Smooth muscle cell (in vitro differentiated cells): ENCODE results near the gene ILKAP. TPM values are rescaled to one million over a fixed set of nuclear protein-coding genes. Genes with fewer than 3 reads are reported as not detected.

ENCODE experiments used
- DNase-seq: peaks from one replicate; lab custom pipeline; 2025; ENCODE audit not compliant: unreplicated experiment; lab: John Stamatoyannopoulos, UW
- H2AFZ ChIP-seq: fragments of 200-600 bp; sonication (generic); 2 replicates; pipeline ENCODE4 v1.6.0; 2016; ENCODE audit warnings: antibody characterized with exemption, low read depth, mild to moderate bottlenecking
- H3F3A ChIP-seq: fragments of 200-600 bp; sonication (generic); 2 replicates; pipeline ENCODE4 v1.6.0; 2017; ENCODE audit warnings: antibody characterized with exemption, low read depth
- H3K27ac ChIP-seq: fragments of 200-600 bp; sonication (generic); 2 replicates; pipeline ENCODE4 v1.5.1; 2016; ENCODE audit warnings: low read depth, mild to moderate bottlenecking
- H3K27me3 ChIP-seq: fragments of 200-600 bp; sonication (generic); 2 replicates; pipeline ENCODE4 v1.6.1; 2016; ENCODE audit warnings: low read depth, mild to moderate bottlenecking
- H3K36me3 ChIP-seq: fragments of 200-600 bp; sonication (generic); 2 replicates; pipeline ENCODE4 v1.5.1; 2016; ENCODE audit warnings: low read depth
- H3K4me1 ChIP-seq: fragments of 200-600 bp; sonication (generic); 2 replicates; pipeline ENCODE4 v1.5.1; 2016; ENCODE audit warnings: low read depth
- H3K4me2 ChIP-seq: fragments of 200-600 bp; sonication (generic); 2 replicates; pipeline ENCODE4 v1.6.0; 2016; ENCODE audit warnings: mild to moderate bottlenecking
- H3K4me3 ChIP-seq: fragments of 200-600 bp; sonication (generic); 2 replicates; pipeline ENCODE4 v1.5.1; 2016; ENCODE audit warnings: mild to moderate bottlenecking
- H3K79me2 ChIP-seq: fragments of 200-600 bp; sonication (generic); 2 replicates; pipeline ENCODE4 v1.6.0; 2016; ENCODE audit warnings: low read depth, mild to moderate bottlenecking
- H3K9ac ChIP-seq: fragments of 200-600 bp; sonication (generic); 2 replicates; pipeline ENCODE4 v1.6.0; 2016; ENCODE audit warnings: low read depth
- H3K9me3 ChIP-seq: fragments of 200-600 bp; sonication (generic); replicated peaks from 2 replicates; pipeline ENCODE4 v1.5.1; 2016; ENCODE audit warnings: low read depth
- H4K20me1 ChIP-seq: fragments of 200-600 bp; sonication (generic); 2 replicates; pipeline ENCODE4 v1.6.0; 2016; ENCODE audit warnings: low read depth
- CTCF ChIP-seq: fragments of 200-600 bp; sonication (generic); IDR thresholded peaks from 2 replicates; pipeline ENCODE4 v1.5.1; 2017; ENCODE audit warnings: borderline replicate concordance, mild to moderate bottlenecking, antibody characterized with exemption; ENCODE audit not compliant: insufficient read depth, poor library complexity, severe bottlenecking
- WGBS: methylation state at CpG from one replicate; pipeline ENCODE4 v1.1.7; 2016; ENCODE audit warnings: low lambda C conversion rate; 5-methylcytosine and 5-hydroxymethylcytosine counted together
- polyA plus RNA-seq: library from polyadenylated mRNA; unstranded; fragments of >200 nt; fragmentation: Nextera tagmentation; extraction: Ambion mirVana; gene quantifications from 2 replicates; pipeline ENCODE4 v1.2.1, GENCODE V29; 2016
- total RNA-seq: library from RNA; depleted of rRNA; stranded (reverse); fragments of >200 nt; gene quantifications from 2 replicates; pipeline ENCODE4 v1.2.3, GENCODE V29; 2014

ILKAP gene
- total and polyA plus RNA-seq, 2 experiments from 2014 or later = 12.0 to 21.9 TPM

DNA sequence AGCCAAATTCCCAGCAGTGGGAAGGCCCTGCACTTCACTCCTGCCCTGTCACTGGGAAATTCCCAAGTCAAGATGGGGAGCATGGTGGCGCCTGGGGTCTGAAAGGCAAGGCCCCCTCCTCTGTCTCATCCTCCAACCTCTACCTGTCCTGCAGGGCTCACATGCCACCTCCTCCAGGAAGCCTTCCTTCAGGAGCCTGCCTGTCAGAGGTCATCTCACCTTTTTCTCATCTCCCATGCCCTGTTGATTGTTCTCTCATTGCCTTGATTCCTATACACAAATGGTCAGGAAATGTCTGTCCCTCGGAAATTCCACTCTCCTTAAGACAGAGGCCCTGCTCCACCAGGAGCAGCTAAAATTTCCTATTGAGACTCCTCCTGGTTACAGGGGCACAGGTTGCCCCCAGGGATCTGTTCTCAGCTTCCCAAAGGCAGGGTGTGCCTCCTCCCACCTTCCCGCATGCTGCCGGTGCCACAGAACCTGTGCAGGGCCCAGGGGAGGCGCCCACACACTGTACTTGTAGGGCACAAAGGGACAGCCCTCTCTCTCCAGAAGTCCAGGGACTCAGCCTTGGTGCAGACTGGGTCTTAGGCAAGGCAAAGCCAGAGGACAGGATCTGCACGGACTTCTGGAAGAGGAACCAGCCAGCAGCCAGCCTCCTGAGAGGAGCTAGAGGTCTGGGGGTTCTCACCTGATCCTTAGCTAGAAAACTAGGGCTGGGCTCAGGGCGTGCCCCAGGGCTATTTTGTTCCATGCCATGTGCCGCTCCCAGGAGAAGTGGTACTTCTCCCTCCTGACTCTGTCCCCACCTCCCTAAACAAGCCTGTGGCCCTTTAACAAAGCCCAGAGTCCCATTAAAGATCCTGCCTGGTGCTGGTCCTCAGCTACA, 23.4 kb upstream of the ILKAP start:
- 92% methylated on average over 8 of the region's 8 CpGs for WGBS
- DNase-seq = no peak
- H2AFZ ChIP-seq = no peak overlapping the region
- H3K9me3 ChIP-seq = no peaks in the 10 kb centered on the region
- no peaks in the 10 kb centered on the region for H3K4me1 ChIP-seq
- TF ChIP-seq CTCF = no peak
- H3K79me2 ChIP-seq = no peaks in the 10 kb centered on the region
- H3K4me2 ChIP-seq = no peak overlapping the region
- H3K27me3 ChIP-seq = no peaks in the 10 kb centered on the region
- no peak overlapping the region for H3K27ac ChIP-seq
- H3F3A ChIP-seq = no peaks in the 10 kb centered on the region
- no peak overlapping the region for H3K4me3 ChIP-seq
- H3K36me3 ChIP-seq = no peaks in the 10 kb centered on the region
- no peaks in the 10 kb centered on the region for H4K20me1 ChIP-seq
- no peak overlapping the region for H3K9ac ChIP-seq

- H3F3A ChIP-seq = no peaks in the 10 kb centered on the region
- H3K9me3 ChIP-seq = no peaks in the 10 kb centered on the region
- no peak for TF ChIP-seq CTCF
- no peaks in the 10 kb centered on the region for H3K27me3 ChIP-seq
- H4K20me1 ChIP-seq = no peaks in the 10 kb centered on the region
- no peaks in the 10 kb centered on the region for H3K79me2 ChIP-seq
- no peak overlapping the region for H3K27ac ChIP-seq
- no peaks in the 10 kb centered on the region for H3K36me3 ChIP-seq
- no peak overlapping the region for H3K4me2 ChIP-seq
- no peaks in the 10 kb centered on the region for H3K4me1 ChIP-seq
- H3K9ac ChIP-seq = no peak overlapping the region
- H3K4me3 ChIP-seq = no peak overlapping the region
- WGBS = 95% methylated on average over 38 of the region's 38 CpGs
- no peak for DNase-seq
- H2AFZ ChIP-seq = no peak overlapping the region
These were observed 22.6 kb upstream of the ILKAP start for GRCh38 chr2:238225911-238226697.

DNA sequence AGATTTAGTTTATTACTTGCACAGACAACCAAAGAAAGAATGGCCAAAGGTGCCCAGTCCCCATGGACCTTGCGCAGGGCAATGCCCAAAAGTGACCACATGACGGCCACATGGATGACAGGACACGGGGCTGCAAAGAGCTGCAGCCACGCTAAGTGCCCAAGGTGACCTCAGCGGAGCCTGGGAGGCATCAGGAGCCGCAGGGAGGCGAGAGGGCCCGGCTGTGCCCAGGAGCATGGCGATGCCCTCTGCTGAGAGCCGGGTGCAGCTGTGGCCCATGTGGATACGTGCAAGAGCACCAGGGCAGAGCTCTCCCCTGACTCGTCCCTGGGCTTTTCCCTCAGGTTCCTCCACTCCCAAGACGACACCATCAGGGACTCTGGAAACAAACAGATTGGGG, 21.6 kb upstream of the ILKAP start:
- Histone ChIP-seq H3K9me3 (no peaks in the 10 kb centered on the region), H3K4me1 (no peaks in the 10 kb centered on the region), H3K4me2 (no peak overlapping the region), H3K9ac (no peak overlapping the region), H3K27me3 (no peaks in the 10 kb centered on the region), H3K4me3 (no peak overlapping the region), H3K27ac (no peak overlapping the region), H2AFZ (no peak overlapping the region), H3K79me2 (no peaks in the 10 kb centered on the region), H3K36me3 (no peaks in the 10 kb centered on the region), H4K20me1 (no peaks in the 10 kb centered on the region), H3F3A (no peaks in the 10 kb centered on the region)
- no peak for DNase-seq
- no peak for TF ChIP-seq CTCF
- WGBS = 88% methylated on average over 13 of the region's 13 CpGs
